Lower lobe of right lung (tissue), 2 donors: ENCODE results near the gene CTNNA3. TPM values are rescaled to one million over a fixed set of nuclear protein-coding genes. Genes with fewer than 3 reads are reported as not detected.

ENCODE experiments used
- ATAC-seq, 2 donors: fragments of 200-7000 bp; cut with Tn5 transposase; one replicate each; pipeline ENCODE4 v1.9.1; 2020 to 2022; ENCODE audit warnings: mild to moderate bottlenecking in 2 of 2, moderate library complexity in 2 of 2
- DNase-seq: peaks from one replicate; pipeline ENCODE4 v3.0.0-alpha.2; 2020
- H3K27ac ChIP-seq: fragments of 200-600 bp; one replicate; pipeline ENCODE4 v1.8.0; 2022
- H3K27me3 ChIP-seq: fragments of 200-600 bp; one replicate; pipeline ENCODE4 v1.8.0; 2022; ENCODE audit warnings: low read depth
- H3K36me3 ChIP-seq: fragments of 200-600 bp; one replicate; pipeline ENCODE4 v1.8.0; 2022; ENCODE audit warnings: mild to moderate bottlenecking
- H3K4me1 ChIP-seq: fragments of 200-600 bp; one replicate; pipeline ENCODE4 v1.8.0; 2022
- H3K4me3 ChIP-seq: fragments of 200-600 bp; one replicate; pipeline ENCODE4 v1.8.0; 2022; ENCODE audit warnings: mild to moderate bottlenecking
- H3K9me3 ChIP-seq: fragments of 200-600 bp; one replicate; pipeline ENCODE4 v1.8.0; 2022
- CTCF ChIP-seq: fragments of 200-600 bp; IDR thresholded peaks from one replicate; pipeline ENCODE4 v1.8.0; 2022; ENCODE audit warnings: antibody characterized with exemption, mild to moderate bottlenecking
- intact Hi-C: fragments of 100-400 bp; cut with DNase I; formaldehyde crosslinking; loops from one replicate; pipeline ENCODE4 v1.11.0; 2022
- total RNA-seq: library from RNA; stranded (reverse); fragmentation: NEBNext Ultra II Directional; extraction: Animal tissue kit (Norgen Biotek cat#: 25700); gene quantifications from one replicate; pipeline ENCODE4 v1.2.1, GENCODE V29; 2021
- donor health status: DM: no; HTN: yes; CAD: no; lungs with severe emphysema.

CTNNA3 gene
- total RNA-seq, 1 donor from 2014 or later = not detected

- no peaks in the 10 kb centered on the region for H3K9me3 ChIP-seq
Measured at GRCh38 chr10:65907199-65907712, 1788.7 kb downstream of the CTNNA3 start.

GRCh38 chr10:65903620-65904019 is 1792.4 kb downstream of the CTNNA3 start:
- ATAC-seq (no peak), DNase-seq (no peak)
- no peak overlapping the region for H3K4me3 ChIP-seq
- H3K36me3 ChIP-seq = no peaks in the 10 kb centered on the region
- H3K4me1 ChIP-seq = no peaks in the 10 kb centered on the region
- TF ChIP-seq CTCF = no peak
- no peaks in the 10 kb centered on the region for H3K27me3 ChIP-seq
- intact Hi-C loops = no loop called here
- H3K9me3 ChIP-seq = no peaks in the 10 kb centered on the region
- no peak overlapping the region for H3K27ac ChIP-seq

More at GRCh38 chr10:65907199-65907712, 1788.7 kb downstream of the CTNNA3 start:
- Histone ChIP-seq H3K4me1 (no peaks in the 10 kb centered on the region), H3K36me3 (no peaks in the 10 kb centered on the region), H3K27ac (no peak overlapping the region), H3K4me3 (no peak overlapping the region), H3K27me3 (no peaks in the 10 kb centered on the region)
- TF ChIP-seq CTCF = no peak
- ATAC-seq (no peak), DNase-seq (no peak)
- intact Hi-C loops = no loop called here

GRCh38 chr10:65900271-65900670 is 1795.7 kb downstream of the CTNNA3 start:
- H3K9me3 ChIP-seq = no peaks in the 10 kb centered on the region
- no peak for TF ChIP-seq CTCF
- no peak overlapping the region for H3K27ac ChIP-seq
- DNase-seq (no peak), ATAC-seq (no peak)
- H3K4me3 ChIP-seq = no peak overlapping the region
- intact Hi-C loops = no loop called here
- H3K27me3 ChIP-seq = no peaks in the 10 kb centered on the region
- no peaks in the 10 kb centered on the region for H3K36me3 ChIP-seq
- H3K4me1 ChIP-seq = no peaks in the 10 kb centered on the region

- no peaks in the 10 kb centered on the region for H3K4me1 ChIP-seq
- no peak overlapping the region for H3K27ac ChIP-seq
- DNase-seq (no peak), ATAC-seq (no peak)
- H3K27me3 ChIP-seq = no peaks in the 10 kb centered on the region
- intact Hi-C loops = no loop called here
- no peak for TF ChIP-seq CTCF
- H3K9me3 ChIP-seq = no peaks in the 10 kb centered on the region
- no peak overlapping the region for H3K4me3 ChIP-seq
- H3K36me3 ChIP-seq = no peaks in the 10 kb centered on the region
Measured at GRCh38 chr10:65898055-65898454, 1797.9 kb downstream of the CTNNA3 start.

GRCh38 chr10:65894961-65895360 is 1801.0 kb downstream of the CTNNA3 start:
- H3K27me3 ChIP-seq = no peaks in the 10 kb centered on the region
- no peak overlapping the region for H3K27ac ChIP-seq
- no peaks in the 10 kb centered on the region for H3K9me3 ChIP-seq
- no peaks in the 10 kb centered on the region for H3K36me3 ChIP-seq
- no peak for ATAC-seq
- no peak overlapping the region for H3K4me3 ChIP-seq
- no peaks in the 10 kb centered on the region for H3K4me1 ChIP-seq
- intact Hi-C loops = no loop called here
- TF ChIP-seq CTCF = no peak
- DNase-seq = no peak

GRCh38 chr10:65894379-65894778 is 1801.6 kb downstream of the CTNNA3 start:
- Histone ChIP-seq H3K36me3 (no peaks in the 10 kb centered on the region), H3K4me3 (no peak overlapping the region), H3K4me1 (no peaks in the 10 kb centered on the region), H3K27ac (no peak overlapping the region), H3K27me3 (no peaks in the 10 kb centered on the region), H3K9me3 (no peaks in the 10 kb centered on the region)
- intact Hi-C loops = no loop called here
- no peak for TF ChIP-seq CTCF
- DNase-seq (no peak), ATAC-seq (no peak)
